CD14-positive monocyte (primary cell): ENCODE data around the gene DBNDD2. TPM values are rescaled to one million over a fixed set of nuclear protein-coding genes. Genes with fewer than 3 reads are reported as not detected.

Experiments
- DNase-seq, 3 donors: peaks; one replicate each; pipeline ENCODE4 v3.0.0-alpha.2; 2011 to 2022
- H2AFZ ChIP-seq: 2 replicates; pipeline ENCODE4 v1.6.0; 2012; ENCODE audit warnings: mild to moderate bottlenecking, low read depth, low read length, inconsistent platforms; ENCODE audit not compliant: insufficient read depth, poor library complexity, severe bottlenecking
- H3K27ac ChIP-seq, 2 donors: 1 replicate in 1 of 2; 2 replicates in 1 of 2; pipeline ENCODE4 v1.5.1; 2012 to 2013; ENCODE audit warnings: low read length in 2 of 2, control low read depth in 1 of 2, inconsistent platforms in 1 of 2, low read depth in 1 of 2, mild to moderate bottlenecking in 1 of 2
- H3K27me3 ChIP-seq, 2 donors: one replicate each; pipeline versions ENCODE4 v1.6.0 to v1.6.1; 2011 to 2013; ENCODE audit warnings: low read length in 2 of 2; ENCODE audit not compliant: control insufficient read depth in 2 of 2, insufficient read depth in 2 of 2
- H3K36me3 ChIP-seq, 2 donors: replicated peaks in 1 of 2; 1 replicate in 1 of 2; 2 replicates in 1 of 2; pipeline versions ENCODE4 v1.5.1 to v1.6.1; 2012 to 2013; ENCODE audit warnings: low read length in 2 of 2, control low read depth in 1 of 2, inconsistent platforms in 1 of 2, mild to moderate bottlenecking in 1 of 2; ENCODE audit not compliant: insufficient read depth in 2 of 2, control insufficient read depth in 1 of 2
- H3K4me1 ChIP-seq, 2 donors: 1 replicate in 1 of 2; 2 replicates in 1 of 2; pipeline versions ENCODE4 v1.5.1 to v1.6.1; 2012 to 2013; ENCODE audit warnings: low read length in 2 of 2, control low read depth in 1 of 2, inconsistent platforms in 1 of 2, mild to moderate bottlenecking in 1 of 2, moderate library complexity in 1 of 2; ENCODE audit not compliant: insufficient read depth in 2 of 2, control insufficient read depth in 1 of 2
- H3K4me2 ChIP-seq: replicated peaks from 2 replicates; pipeline ENCODE3; 2012; ENCODE audit warnings: low read length, moderate library complexity, mild to moderate bottlenecking; ENCODE audit not compliant: poor library complexity, severe bottlenecking; ENCODE audit errors: extremely low read depth
- H3K4me3 ChIP-seq, 3 experiments: fragments of 200-600 bp in 1 of 3; sonication (generic) in 1 of 3; replicated peaks in 1 of 3; 1 replicate in 2 of 3; 2 replicates in 1 of 3; pipeline ENCODE4 v1.5.1; 2011 to 2013; ENCODE audit warnings: low read length in 3 of 3, mild to moderate bottlenecking in 3 of 3, control low read depth in 2 of 3, low read depth in 2 of 3, inconsistent platforms in 1 of 3, moderate library complexity in 1 of 3
- H3K79me2 ChIP-seq: 2 replicates; pipeline ENCODE4 v1.6.0; 2012; ENCODE audit warnings: mild to moderate bottlenecking, control low read depth, inconsistent platforms, low read length, moderate library complexity; ENCODE audit not compliant: insufficient read depth
- H3K9ac ChIP-seq: 2 replicates; pipeline ENCODE4 v1.6.0; 2017; ENCODE audit warnings: low read length, mild to moderate bottlenecking; ENCODE audit not compliant: insufficient read depth, poor library complexity, severe bottlenecking
- H3K9me3 ChIP-seq, 2 donors: replicated peaks in 1 of 2; 1 replicate in 1 of 2; 2 replicates in 1 of 2; pipeline versions ENCODE4 v1.5.1 to v1.6.1; 2012 to 2013; ENCODE audit warnings: low read length in 2 of 2, control low read depth in 1 of 2; ENCODE audit not compliant: control insufficient read depth in 1 of 2, insufficient read depth in 1 of 2
- H4K20me1 ChIP-seq: 2 replicates; pipeline ENCODE4 v1.6.0; 2012; ENCODE audit warnings: mild to moderate bottlenecking, low read length, control low read depth, moderate library complexity; ENCODE audit not compliant: insufficient read depth
- H3K27ac Mint-ChIP-seq, 7 donors: one replicate each; pipeline ENCODE4 v1.8.0; 2020; ENCODE audit warnings: mild to moderate bottlenecking in 7 of 7, mixed read lengths in 7 of 7, moderate library complexity in 6 of 7, inconsistent platforms in 2 of 7
- H3K27me3 Mint-ChIP-seq, 3 donors: one replicate each; pipeline ENCODE4 v1.8.0; 2021 to 2022; ENCODE audit warnings: low read depth in 3 of 3, mild to moderate bottlenecking in 3 of 3, mixed read lengths in 3 of 3, moderate library complexity in 3 of 3, inconsistent platforms in 1 of 3
- H3K36me3 Mint-ChIP-seq, 2 donors: one replicate each; pipeline ENCODE4 v1.8.0; 2020; ENCODE audit warnings: mixed read lengths in 2 of 2, inconsistent platforms in 1 of 2, mild to moderate bottlenecking in 1 of 2
- H3K4me1 Mint-ChIP-seq: one replicate; pipeline ENCODE4 v1.8.0; 2020; ENCODE audit warnings: mild to moderate bottlenecking, mixed read lengths
- H3K4me3 Mint-ChIP-seq, 2 donors: one replicate each; pipeline ENCODE4 v1.8.0; 2020; ENCODE audit warnings: mild to moderate bottlenecking in 2 of 2, mixed read lengths in 2 of 2, moderate library complexity in 1 of 2
- H3K9me3 Mint-ChIP-seq, 7 donors: one replicate each; pipeline ENCODE4 v1.8.0; 2020 to 2022; ENCODE audit warnings: mixed read lengths in 7 of 7, mild to moderate bottlenecking in 6 of 7, moderate library complexity in 6 of 7, inconsistent platforms in 2 of 7
- CTCF ChIP-seq: fragments of 200-600 bp; IDR thresholded peaks from one replicate; pipeline ENCODE4 v1.8.0; 2022; ENCODE audit warnings: antibody characterized with exemption, mild to moderate bottlenecking
- WGBS: methylation state at CpG from one replicate; pipeline ENCODE4 v1.1.5; 2013; ENCODE audit warnings: missing lambda C conversion rate; ENCODE audit not compliant: insufficient coverage; 5-methylcytosine and 5-hydroxymethylcytosine counted together
- intact Hi-C, 2 donors: fragments of 100-400 bp; cut with micrococcal nuclease; formaldehyde crosslinking; loops; one replicate each; pipeline versions ENCODE4 v1.15.0 to v1.15.1; 2023
- polyA plus RNA-seq, 3 donors: library from polyadenylated mRNA; depleted of rRNA in 1 of 3; unstranded in 2 of 3; stranded (reverse) in 1 of 3; fragments of 300-500 nt in 2 of 3; fragments of >200 nt in 1 of 3; fragmentation: Illumina TruSeq in 2 of 3; gene quantifications; 1 replicate in 2 of 3; 2 replicates in 1 of 3; pipeline ENCODE4 v1.2.3, GENCODE V29; 2012 to 2021

DBNDD2 gene
- polyA plus RNA-seq, 3 donors: 15.6 to 22.1 (median 21.9) TPM

GRCh38 chr20:45374966-45375365 is 33.1 kb upstream of the DBNDD2 start:
- 98% methylated on average over 14 of the region's 14 CpGs for WGBS
- Histone ChIP-seq H4K20me1 (no peaks in the 10 kb centered on the region), H3K4me2 (no peak overlapping the region), H3K36me3 (peaks cover 0 to 5% of the 10 kb centered on the region in 2 donors), H3K79me2 (no peaks in the 10 kb centered on the region), H3K9ac (no peak overlapping the region), H3K27me3 (peaks cover 0 to 3% of the 10 kb centered on the region in 2 donors), H2AFZ (no peak overlapping the region), H3K9me3 (no peaks in the 10 kb centered on the region), H3K4me3 (no peak overlapping the region), H3K4me1 (peaks cover 15 to 19% of the 10 kb centered on the region in 2 donors), H3K27ac (no peak overlapping the region)
- peaks cover 0 to 3% (median 0%) of the 10 kb centered on the region in 7 donors for H3K9me3 Mint-ChIP-seq
- H3K36me3 Mint-ChIP-seq: peaks cover 25 to 31% of the 10 kb centered on the region in 2 donors
- peaks cover 19% of the 10 kb centered on the region for H3K4me1 Mint-ChIP-seq
- H3K4me3 Mint-ChIP-seq: no peak overlapping the region
- H3K27ac Mint-ChIP-seq: no peak overlapping the region
- TF ChIP-seq CTCF: no peak
- H3K27me3 Mint-ChIP-seq: peaks cover 2 to 11% (median 10%) of the 10 kb centered on the region in 3 donors
- intact Hi-C loops: loop anchor here (2.0 to 5.0 kb wide), 3 partner anchors 32 to 62 kb away; partner anchors contain the start of gene DBNDD2 (in 1 of the 2)
- DNase-seq: no peak

GRCh38 chr20:45377269-45377668 is 30.8 kb upstream of the DBNDD2 start:
- no peak for TF ChIP-seq CTCF

More at GRCh38 chr20:45377269-45377668, 30.8 kb upstream of the DBNDD2 start:
- no peak overlapping the region for H3K9ac ChIP-seq
- Mint-ChIP-seq H3K4me1 (peaks cover 19% of the 10 kb centered on the region), H3K9me3 (peaks cover 0 to 3% (median 0%) of the 10 kb centered on the region in 7 donors), H3K4me3 (no peak overlapping the region), H3K36me3 (peaks cover 16 to 24% of the 10 kb centered on the region in 2 donors), H3K27me3 (peaks cover 2 to 9% (median 8%) of the 10 kb centered on the region in 3 donors), H3K27ac (no peak overlapping the region)
- peaks cover 15 to 17% of the 10 kb centered on the region in 2 donors for H3K4me1 ChIP-seq
- peaks cover 0 to 3% of the 10 kb centered on the region in 2 donors for H3K27me3 ChIP-seq
- no peak overlapping the region for H3K27ac ChIP-seq
- no peak for DNase-seq
- peaks cover 0 to 5% of the 10 kb centered on the region in 2 donors for H3K36me3 ChIP-seq
- no peak overlapping the region for H3K4me3 ChIP-seq
- no peaks in the 10 kb centered on the region for H4K20me1 ChIP-seq
- intact Hi-C loops: no loop called here
- H3K9me3 ChIP-seq: no peaks in the 10 kb centered on the region
- no peaks in the 10 kb centered on the region for H3K79me2 ChIP-seq
- no peak overlapping the region for H3K4me2 ChIP-seq
- 91% methylated on average over 11 of the region's 11 CpGs for WGBS
- no peak overlapping the region for H2AFZ ChIP-seq
